GM18511 (cell line): ENCODE data around the gene CUX1.
"Not testable (repeated sequence)": the region's sequence is repeated elsewhere in the genome, so short reads cannot be mapped to it uniquely, and the experiment has no call there.

Experiments used
- ATAC-seq: cut with Tn5 transposase; IDR thresholded peaks from one replicate; pipeline ENCODE4 v1.9.1; 2021; ENCODE audit warnings: mild to moderate bottlenecking, moderate library complexity; ENCODE audit not compliant: unreplicated experiment

The CUX1 gene

DNA sequence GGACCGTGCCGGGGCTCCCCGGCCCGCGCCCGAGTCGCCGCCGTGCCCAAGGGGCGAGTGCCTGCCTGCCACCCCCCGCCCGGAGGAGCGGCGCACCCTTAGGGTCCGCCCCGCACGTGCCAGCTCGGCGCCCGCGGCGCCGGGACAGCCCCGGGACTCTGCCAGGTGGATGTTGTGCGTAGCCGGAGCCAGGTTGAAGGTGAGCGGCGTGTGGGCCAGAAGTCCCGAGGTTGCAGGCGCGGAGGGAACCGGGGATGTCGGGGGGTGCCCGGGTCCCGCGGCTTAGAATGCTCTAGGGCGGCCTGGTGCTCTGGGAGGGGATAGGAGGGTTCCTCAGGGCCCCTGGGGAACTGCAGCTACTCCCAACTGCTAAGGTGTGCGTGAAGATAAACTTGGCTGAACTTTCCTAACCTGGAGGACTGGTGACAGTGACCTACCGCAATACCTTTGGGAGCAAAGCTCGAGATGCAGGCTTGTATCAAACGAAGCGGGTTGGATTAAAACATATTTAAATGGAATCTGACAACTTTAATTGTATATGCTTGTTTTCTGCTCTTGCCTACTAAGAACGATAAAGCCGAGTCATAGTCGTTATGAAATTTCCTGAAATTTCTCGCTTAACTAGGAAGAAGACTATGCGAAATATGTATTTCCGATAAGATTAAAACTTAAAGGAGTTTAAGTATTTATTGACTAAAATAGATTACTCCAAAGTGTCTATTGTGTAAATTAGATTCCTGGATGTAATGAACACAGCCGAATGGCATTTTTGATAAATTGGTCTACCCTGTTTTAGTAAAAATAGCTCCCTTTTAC lies at the start of gene CUX1:
Gene CUX1, plus strand, starts transcription at position 156 of the 816 bp plus-strand sequence. Its CDS starts 14 bp downstream, at position 170.
- ATAC-seq, result no peak

DNA sequence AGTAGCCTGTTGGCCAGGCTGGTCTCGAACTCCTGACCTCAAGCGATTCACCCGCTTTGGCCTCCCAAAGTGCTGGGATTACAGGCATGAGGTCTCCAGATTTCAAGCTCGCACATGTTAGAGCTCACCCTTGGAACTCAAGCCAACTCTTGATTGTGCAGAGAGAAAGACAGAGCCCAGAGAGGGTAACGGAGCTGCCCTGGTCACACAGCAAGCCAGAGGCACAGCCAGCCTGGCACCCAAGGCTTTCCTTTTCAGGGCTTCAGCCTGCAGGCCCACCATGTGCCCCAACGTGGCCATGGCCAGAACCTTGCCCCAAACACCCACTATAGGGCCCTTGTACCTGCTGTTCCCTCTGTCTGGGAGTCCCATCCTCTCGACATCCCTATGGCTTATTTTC lies 49.1 kb upstream of the CUX1 start:
- ATAC-seq, result no peak

DNA sequence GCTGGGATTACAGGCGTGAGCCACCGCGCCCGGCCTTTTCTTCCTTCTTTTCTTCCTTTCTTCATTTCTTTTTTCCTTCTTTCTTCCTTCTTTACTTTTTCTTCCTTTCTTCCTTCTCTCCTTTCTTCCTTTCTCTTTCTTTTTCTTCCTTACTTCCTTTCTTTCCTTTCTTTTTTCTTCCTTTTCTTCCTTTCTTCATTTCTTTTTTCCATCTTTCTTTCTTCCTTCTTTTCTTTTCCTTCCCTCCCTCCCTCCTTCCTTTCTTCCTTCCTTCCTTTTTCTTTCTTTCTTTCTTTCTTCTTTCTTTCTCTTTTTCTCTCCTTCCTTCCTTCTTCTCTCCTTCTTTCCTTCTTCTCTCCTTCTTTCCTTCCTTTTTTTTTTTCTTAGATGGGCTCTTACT lies 47.0 kb upstream of the CUX1 start:
- ATAC-seq, result no peak

- no peak for ATAC-seq
These were observed 44.8 kb upstream of the CUX1 start for GRCh38 chr7:101772508-101773211.

GRCh38 chr7:101775181-101775580 lies 42.2 kb upstream of the CUX1 start:
- no peak for ATAC-seq

DNA sequence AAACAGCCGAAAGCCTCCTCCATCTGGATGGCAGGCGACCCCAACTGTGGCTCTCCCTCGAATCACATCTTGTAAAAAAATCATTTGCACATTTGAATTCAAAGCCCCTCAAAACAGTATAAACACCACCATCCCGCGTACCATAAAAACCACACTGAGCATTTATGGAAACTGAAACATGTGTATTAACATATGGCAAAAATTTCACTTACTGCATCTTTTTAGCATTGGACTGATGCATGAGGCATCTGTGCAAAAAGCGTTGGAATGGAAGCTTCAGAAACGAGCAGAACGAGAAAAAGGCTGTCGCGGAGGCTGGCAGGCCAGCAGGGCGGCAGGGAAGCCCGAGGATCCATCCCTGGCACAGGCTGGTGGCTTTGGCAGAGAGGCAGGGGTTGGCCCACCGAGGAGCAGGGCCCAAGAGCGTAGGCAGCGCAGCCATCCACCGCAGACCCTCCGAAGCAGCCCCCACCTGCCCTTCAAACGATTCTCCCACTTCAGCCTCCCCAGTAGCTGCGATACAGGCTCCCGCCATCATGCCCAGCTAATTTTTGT lies 39.3 kb upstream of the CUX1 start:
- no peak for ATAC-seq

DNA sequence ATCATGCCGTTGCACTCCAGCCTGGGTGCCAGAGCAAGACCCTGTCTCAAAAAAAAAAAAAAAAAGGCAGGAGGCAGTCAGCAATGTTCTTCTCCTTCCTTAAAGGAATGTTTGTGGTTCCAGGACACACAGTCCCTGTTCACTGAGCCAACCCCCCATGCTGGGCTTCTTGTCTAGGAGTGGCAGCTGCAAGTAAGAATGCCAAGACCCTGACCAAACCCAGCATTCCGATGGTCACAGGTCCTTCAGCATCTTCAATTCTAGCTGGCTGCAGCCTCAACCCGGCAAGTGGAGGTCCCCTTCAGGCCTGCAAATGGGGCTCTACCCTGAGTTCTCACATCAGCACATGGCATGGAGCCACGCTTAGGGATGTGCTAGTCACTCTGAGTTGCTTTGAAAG lies 38.2 kb upstream of the CUX1 start:
- ATAC-seq, result no peak

- ATAC-seq, result no peak
These were observed 37.1 kb upstream of the CUX1 start for GRCh38 chr7:101780281-101780680.

GRCh38 chr7:101781439-101781838 lies 36.0 kb upstream of the CUX1 start:
- no peak for ATAC-seq

GRCh38 chr7:101782476-101782875 lies 35.0 kb upstream of the CUX1 start:
- ATAC-seq, result no peak

DNA sequence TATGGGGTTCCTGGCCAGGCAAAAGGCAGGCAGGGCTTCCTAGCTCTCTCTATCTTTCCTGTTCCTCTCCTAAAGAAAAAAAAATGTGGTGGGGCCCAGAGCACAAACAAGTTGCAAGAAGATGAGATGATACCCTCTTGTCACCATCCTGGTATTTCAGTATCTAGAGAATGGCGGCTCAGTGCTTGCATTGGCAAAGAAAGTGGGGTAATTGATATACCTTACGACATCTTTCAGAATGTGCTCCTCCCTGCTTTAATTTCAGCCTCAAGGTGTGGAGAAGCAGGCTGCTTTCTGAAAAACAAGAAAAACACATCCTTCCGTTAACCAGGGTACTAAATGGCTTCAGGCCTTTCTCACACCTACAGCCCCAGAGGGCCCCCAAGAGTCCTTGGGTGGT lies 34.5 kb upstream of the CUX1 start:
- no peak for ATAC-seq

GRCh38 chr7:101783381-101784181 lies 33.8 kb upstream of the CUX1 start:
- no peak for ATAC-seq

GRCh38 chr7:101784292-101785127 lies 32.9 kb upstream of the CUX1 start:
- ATAC-seq, result no peak

DNA sequence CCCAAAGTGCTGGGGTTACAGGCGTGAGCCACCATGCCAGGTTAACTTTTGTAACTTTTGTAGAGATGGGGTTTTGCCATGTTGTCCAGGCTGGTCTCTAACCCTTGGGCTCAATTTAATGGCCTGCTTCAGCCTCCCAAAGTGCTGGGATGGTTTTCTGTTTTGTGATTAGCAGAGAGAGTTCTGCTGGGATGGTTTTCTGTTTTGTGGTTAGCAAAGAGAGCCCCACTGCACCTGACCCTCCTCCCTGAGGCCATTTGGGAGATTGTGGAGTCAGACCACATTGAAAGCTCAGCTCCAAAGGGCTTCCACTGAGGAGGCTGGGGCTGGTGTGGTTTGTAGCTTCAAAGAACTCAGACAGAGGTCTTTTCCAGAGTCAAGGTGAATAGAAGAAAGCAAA lies 29.6 kb upstream of the CUX1 start:
- no peak for ATAC-seq

- no peak for ATAC-seq
These were observed 28.9 kb upstream of the CUX1 start for GRCh38 chr7:101788517-101788916.

DNA sequence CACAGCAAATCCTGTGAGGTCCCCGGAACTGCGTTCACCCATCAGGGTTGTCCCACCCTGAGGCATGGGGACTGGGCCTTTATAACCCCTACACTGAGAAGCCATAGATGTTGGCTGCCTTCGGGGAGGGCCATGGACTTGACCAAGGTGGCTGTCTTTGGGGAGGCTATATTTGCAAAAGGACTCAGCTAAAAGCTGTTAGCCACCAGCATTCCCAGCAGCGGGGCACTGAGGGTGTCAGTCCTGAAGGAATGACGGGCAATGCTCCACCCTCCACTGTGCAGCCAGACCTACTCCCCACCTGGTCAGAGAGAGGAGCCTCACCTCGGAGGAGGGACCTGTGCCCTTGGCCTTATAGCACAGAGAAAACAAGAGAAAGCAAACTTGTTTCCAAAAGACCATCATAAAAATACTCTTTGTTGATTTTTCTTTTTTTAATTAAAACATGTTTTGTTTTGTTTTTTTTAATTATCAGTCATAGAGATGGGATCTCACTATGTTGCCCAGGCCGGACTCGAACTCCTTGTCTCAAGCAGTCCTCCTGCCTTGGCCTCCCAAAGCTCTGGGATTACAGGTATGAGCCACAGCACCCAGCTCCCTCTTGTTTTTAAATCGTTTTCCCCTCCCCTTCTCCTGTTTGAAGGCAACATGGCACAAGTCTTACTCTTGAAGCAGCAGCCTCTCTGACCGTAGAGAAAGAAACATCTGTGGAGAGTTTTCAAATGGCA lies 26.7 kb upstream of the CUX1 start:
- no peak for ATAC-seq

GRCh38 chr7:101792051-101792681 lies 25.3 kb upstream of the CUX1 start:
- no peak for ATAC-seq

GRCh38 chr7:101792682-101793071 lies 24.7 kb upstream of the CUX1 start:
- ATAC-seq, result not testable (repeated sequence)

DNA sequence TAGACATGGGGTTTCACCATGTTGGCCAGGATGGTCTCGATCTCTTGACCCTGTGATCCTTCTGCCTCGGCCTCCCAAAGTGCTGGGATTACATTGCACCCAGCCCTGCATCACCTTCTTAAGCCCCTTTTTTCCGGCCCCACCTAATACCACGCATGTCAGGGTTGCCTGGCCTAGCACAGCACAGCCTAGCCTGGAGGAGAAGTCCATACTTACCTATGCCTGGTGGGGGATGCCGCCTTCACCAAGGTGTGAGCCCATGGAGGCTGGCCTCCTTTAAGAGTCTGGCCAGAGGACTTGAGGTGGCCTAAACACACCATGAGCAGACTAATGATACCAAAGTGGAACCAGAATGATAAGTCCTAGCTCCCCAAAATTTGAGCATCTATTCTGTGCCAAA lies 22.0 kb upstream of the CUX1 start:
- no peak for ATAC-seq
